Endodermal cell (in vitro differentiated cells): ENCODE results near the gene RHOU. TPM values are rescaled to one million over a fixed set of nuclear protein-coding genes. Genes with fewer than 3 reads are reported as not detected.

Source experiments
- DNase-seq: peaks from one replicate; pipeline ENCODE4 v3.0.0-alpha.2; 2017
- H3K27ac ChIP-seq: 2 replicates; pipeline ENCODE4 v1.5.1; 2013; ENCODE audit warnings: mild to moderate bottlenecking, low read depth, low read length, moderate library complexity
- H3K27me3 ChIP-seq: 2 replicates; pipeline ENCODE4 v1.6.1; 2013; ENCODE audit warnings: mild to moderate bottlenecking, low read length, moderate library complexity; ENCODE audit not compliant: insufficient read depth, control insufficient read depth, poor library complexity, severe bottlenecking
- H3K36me3 ChIP-seq: 2 replicates; pipeline ENCODE4 v1.7.0; 2013; ENCODE audit warnings: mild to moderate bottlenecking, low read length, moderate library complexity; ENCODE audit not compliant: control insufficient read depth, insufficient read depth
- H3K4me1 ChIP-seq: one replicate; pipeline ENCODE4 v1.7.0; 2013; ENCODE audit warnings: low read length; ENCODE audit not compliant: control insufficient read depth, insufficient read depth
- H3K4me3 ChIP-seq: 2 replicates; pipeline ENCODE4 v1.5.1; 2013; ENCODE audit warnings: mild to moderate bottlenecking, low read length, moderate library complexity
- H3K9ac ChIP-seq: 2 replicates; pipeline ENCODE4 v1.6.1; 2013; ENCODE audit warnings: mild to moderate bottlenecking, low read length, moderate library complexity; ENCODE audit not compliant: poor library complexity, severe bottlenecking; ENCODE audit errors: extremely low read depth
- H3K9me3 ChIP-seq: 2 replicates; pipeline ENCODE4 v1.6.1; 2013; ENCODE audit warnings: mild to moderate bottlenecking, low read length, moderate library complexity; ENCODE audit not compliant: control insufficient read depth
- H3K27ac Mint-ChIP-seq: 2 replicates; pipeline ENCODE4 v1.8.0; 2020; ENCODE audit warnings: mixed read lengths
- H3K27me3 Mint-ChIP-seq: 2 replicates; pipeline ENCODE4 v1.8.0; 2021; ENCODE audit warnings: mild to moderate bottlenecking, mixed read lengths; ENCODE audit not compliant: insufficient read depth
- H3K36me3 Mint-ChIP-seq: 2 replicates; pipeline ENCODE4 v1.8.0; 2020; ENCODE audit warnings: low read depth, mixed read lengths
- H3K4me1 Mint-ChIP-seq: 2 replicates; pipeline ENCODE4 v1.8.0; 2020; ENCODE audit warnings: mixed read lengths
- H3K4me3 Mint-ChIP-seq: 2 replicates; pipeline ENCODE4 v1.8.0; 2020; ENCODE audit warnings: mild to moderate bottlenecking, moderate library complexity, mixed read lengths
- H3K9me3 Mint-ChIP-seq: 2 replicates; pipeline ENCODE4 v1.8.0; 2020; ENCODE audit warnings: mild to moderate bottlenecking, mixed read lengths
- CTCF ChIP-seq: fragments of 200-600 bp; sonication (generic); conservative IDR thresholded peaks from 2 replicates; pipeline ENCODE4 v1.5.0; 2021; ENCODE audit warnings: antibody characterized with exemption, mild to moderate bottlenecking
- WGBS, 2 experiments: methylation state at CpG; one replicate each; pipeline versions ENCODE4 v1.1.5 to v1.1.7; 2013; ENCODE audit warnings: missing lambda C conversion rate in 2 of 2, mixed read lengths in 1 of 2; ENCODE audit not compliant: insufficient coverage in 1 of 2, insufficient read length in 1 of 2; 5-methylcytosine and 5-hydroxymethylcytosine counted together
- total RNA-seq, 2 donors: library from RNA; stranded (reverse); fragmentation: NEBNext Ultra II Directional in 1 of 2; extraction: Animal tissue kit (Norgen Biotek cat#: 25700) in 1 of 2; gene quantifications; 2 replicates in 1 of 2; 3 replicates in 1 of 2; pipeline ENCODE4 v1.2.1, GENCODE V29; 2021

The RHOU gene
- total RNA-seq, 2 donors from 2014 or later = 9.0 to 12.0 TPM

- Histone ChIP-seq H3K27me3 (peaks cover 66% of the 10 kb centered on the region), H3K27ac (no peak overlapping the region), H3K9ac (no peak overlapping the region), H3K9me3 (no peaks in the 10 kb centered on the region), H3K4me3 (no peak overlapping the region), H3K4me1 (no peaks in the 10 kb centered on the region), H3K36me3 (no peaks in the 10 kb centered on the region)
- no peak for TF ChIP-seq CTCF
- Mint-ChIP-seq H3K27me3 (peaks cover 62% of the 10 kb centered on the region), H3K36me3 (peaks cover 19% of the 10 kb centered on the region), H3K4me1 (peaks cover 3% of the 10 kb centered on the region), H3K4me3 (no peak overlapping the region), H3K27ac (no peak overlapping the region), H3K9me3 (no peaks in the 10 kb centered on the region)
- WGBS, 2 experiments = 100% methylated on average over 2 of the region's 2 CpGs; no CpG with 5 or more reads in 1 of the 2 experiments
- DNase-seq = no peak
Observed at GRCh38 chr1:228748029-228748428, 12.8 kb downstream of the RHOU start.

- peaks cover 3% of the 10 kb centered on the region for H3K4me1 Mint-ChIP-seq
- WGBS, 2 experiments = 56% methylated on average over 3 of the region's 3 CpGs
- no peak overlapping the region for H3K4me3 Mint-ChIP-seq
- H3K27me3 Mint-ChIP-seq = peaks cover 64% of the 10 kb centered on the region
- Histone ChIP-seq H3K4me1 (no peaks in the 10 kb centered on the region), H3K4me3 (no peak overlapping the region), H3K36me3 (no peaks in the 10 kb centered on the region), H3K27ac (no peak overlapping the region), H3K9me3 (no peaks in the 10 kb centered on the region), H3K27me3 (peaks cover 69% of the 10 kb centered on the region), H3K9ac (no peak overlapping the region)
- DNase-seq = no peak
- H3K9me3 Mint-ChIP-seq = no peaks in the 10 kb centered on the region
- peaks cover 15% of the 10 kb centered on the region for H3K36me3 Mint-ChIP-seq
- no peak for TF ChIP-seq CTCF
- H3K27ac Mint-ChIP-seq = no peak overlapping the region
Observed at GRCh38 chr1:228748431-228748830, 13.2 kb downstream of the RHOU start.

GRCh38 chr1:228749765-228750164, 14.5 kb downstream of the RHOU start:
- peaks cover 77% of the 10 kb centered on the region for H3K27me3 Mint-ChIP-seq
- no peak overlapping the region for H3K27ac Mint-ChIP-seq
- H3K4me1 Mint-ChIP-seq = peaks cover 8% of the 10 kb centered on the region
- WGBS, 2 experiments = 96% methylated on average over 1 of the region's 2 CpGs; no CpG with 5 or more reads in 1 of the 2 experiments
- H3K36me3 Mint-ChIP-seq = peaks cover 4% of the 10 kb centered on the region
- Histone ChIP-seq H3K36me3 (no peaks in the 10 kb centered on the region), H3K4me3 (no peak overlapping the region), H3K27me3 (peaks cover 79% of the 10 kb centered on the region), H3K27ac (no peak overlapping the region), H3K9ac (no peak overlapping the region), H3K9me3 (no peaks in the 10 kb centered on the region), H3K4me1 (no peaks in the 10 kb centered on the region)
- TF ChIP-seq CTCF = no peak
- DNase-seq = no peak
- no peaks in the 10 kb centered on the region for H3K9me3 Mint-ChIP-seq
- no peak overlapping the region for H3K4me3 Mint-ChIP-seq
